Panc1 (cell line): ENCODE measurements around the gene LIMK1. TPM values are rescaled to one million over a fixed set of nuclear protein-coding genes. Genes with fewer than 3 reads are reported as not detected.

Experiments
- ATAC-seq: fragments of 200-7000 bp; cut with Tn5 transposase; 2 replicates; pipeline ENCODE4 v1.9.1; 2020; ENCODE audit warnings: mild to moderate bottlenecking, moderate library complexity
- BruUV-seq: library from RNA; stranded (reverse); fragments of 400-500 nt; replicated peaks from 2 replicates; lab custom pipeline; 2021; lab: Mats Ljungman, UMichigan
- CTCF ChIA-PET: fragments of 300-600 bp; sonication (Branson Sonifier 250); formaldehyde crosslinking; loops from one replicate; lab custom pipeline; 2022; ENCODE audit warnings: antibody characterized with exemption; lab: Charles Lee
- POLR2A ChIA-PET: fragments of 300-600 bp; sonication (Branson Sonifier 250); formaldehyde crosslinking; loops from one replicate; lab custom pipeline; 2022; ENCODE audit warnings: antibody characterized with exemption; lab: Charles Lee
- DNase-seq: peaks from one replicate; pipeline ENCODE4 v3.0.0-alpha.2; 2010; ENCODE audit warnings: low read depth, low spot score
- H3K27ac ChIP-seq: 2 replicates; pipeline ENCODE4 v1.5.1; 2011; ENCODE audit warnings: mild to moderate bottlenecking, low read length, inconsistent platforms
- H3K27me3 ChIP-seq: fragments of 200-500 bp; sonication (Bioruptor generic); 2 replicates; pipeline ENCODE4 v1.6.0; 2014; ENCODE audit warnings: low read length, inconsistent platforms; ENCODE audit not compliant: control insufficient read depth, insufficient read depth
- H3K36me3 ChIP-seq: fragments of 200-500 bp; sonication (Bioruptor generic); 2 replicates; pipeline ENCODE4 v1.5.1; 2014; ENCODE audit warnings: inconsistent platforms, mild to moderate bottlenecking, low read length, moderate library complexity; ENCODE audit not compliant: control insufficient read depth, insufficient read depth
- H3K4me1 ChIP-seq: 2 replicates; pipeline ENCODE4 v1.5.1; 2011; ENCODE audit warnings: inconsistent platforms, mild to moderate bottlenecking, low read length, moderate library complexity; ENCODE audit not compliant: control insufficient read depth, insufficient read depth
- H3K4me3 ChIP-seq, 2 experiments: 2 replicates each; pipeline ENCODE4 v1.5.1; 2011 to 2012; ENCODE audit warnings: low read depth in 2 of 2, low read length in 2 of 2, mild to moderate bottlenecking in 2 of 2, inconsistent platforms in 1 of 2, moderate library complexity in 1 of 2
- H3K9me3 ChIP-seq: fragments of 200-500 bp; sonication (Bioruptor generic); 2 replicates; pipeline ENCODE4 v1.5.1; 2014; ENCODE audit warnings: low read depth, mild to moderate bottlenecking, inconsistent platforms, low read length, moderate library complexity; ENCODE audit not compliant: control insufficient read depth, insufficient read depth
- POLR2AphosphoS5 ChIP-seq: IDR thresholded peaks from 2 replicates; pipeline ENCODE4 v1.6.1; 2012; ENCODE audit warnings: mild to moderate bottlenecking, low read depth, low read length, moderate library complexity
- SIN3A ChIP-seq: IDR thresholded peaks from 2 replicates; pipeline ENCODE4 v1.6.1; 2012; ENCODE audit warnings: low read depth, mild to moderate bottlenecking, low read length, moderate library complexity, borderline replicate concordance; ENCODE audit not compliant: insufficient read depth
- TCF7L2 ChIP-seq: IDR thresholded peaks from 2 replicates; pipeline ENCODE4 v1.6.1; 2011; ENCODE audit warnings: mild to moderate bottlenecking, low read depth, low read length, inconsistent platforms
- in situ Hi-C: cut with HindIII; loops from 2 replicates; pipeline ENCODE4 v1.10.0; 2016; ENCODE audit warnings: low sequenced_read_pairs, low pct_unique_long_range_greater_than_20kb
- intact Hi-C: fragments of 100-400 bp; cut with micrococcal nuclease; formaldehyde crosslinking; loops from one replicate; pipeline ENCODE4 v1.10.0; 2022; ENCODE audit not compliant: unreplicated experiment
- total RNA-seq: library from RNA; stranded (reverse); gene quantifications from one replicate; pipeline ENCODE4 v1.2.1, GENCODE V29; 2021; ENCODE audit not compliant: unreplicated experiment
- TF ChIP-seq, protein P1 (sequence below), 2 experiments: IDR thresholded peaks; 2 replicates each; pipeline ENCODE4 v1.6.1; 2011 to 2012; ENCODE audit warnings: low read depth in 2 of 2, control low read depth in 1 of 2, low read length in 1 of 2, mild to moderate bottlenecking in 1 of 2, moderate library complexity in 1 of 2; ENCODE audit not compliant: insufficient read depth in 1 of 2
- TF ChIP-seq, protein P2 (sequence below): fragments of 450-650 bp; IDR thresholded peaks from 2 replicates; pipeline ENCODE4 v1.5.1; 2017; ENCODE audit warnings: mild to moderate bottlenecking

Gene LIMK1
- total RNA-seq, 1 experiment from 2014 or later = 59.6 TPM

DNA sequence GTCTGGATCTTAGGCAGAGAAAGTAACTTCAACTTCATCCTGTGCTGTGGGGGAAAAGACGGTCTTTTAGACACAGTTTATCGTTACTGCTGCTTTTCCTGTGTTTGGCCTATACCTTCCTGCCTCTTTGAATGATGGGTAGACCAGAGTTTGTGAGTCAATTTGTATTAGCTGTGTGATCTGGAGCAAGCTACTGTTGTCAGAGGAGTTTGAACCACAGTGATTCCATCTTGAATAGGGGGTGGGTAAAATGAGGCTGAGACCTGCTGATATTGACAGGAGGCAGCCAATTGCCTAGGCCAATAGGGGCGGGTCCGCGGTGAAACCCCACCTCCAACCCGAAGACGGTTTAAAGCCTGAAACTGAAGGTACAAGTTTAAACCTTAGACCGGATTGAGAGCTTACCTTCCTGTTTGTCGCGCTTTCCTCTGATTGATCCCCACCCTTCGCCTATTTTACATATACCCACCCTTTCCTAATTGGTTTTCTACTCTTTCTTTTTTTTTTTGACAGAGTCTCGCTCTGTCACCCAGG is 54.8 kb downstream of the LIMK1 start:
- Histone ChIP-seq H3K4me1 (no peaks in the 10 kb centered on the region), H3K4me3 (no peak overlapping the region), H3K27me3 (no peaks in the 10 kb centered on the region), H3K36me3 (no peaks in the 10 kb centered on the region), H3K27ac (no peak overlapping the region), H3K9me3 (no peaks in the 10 kb centered on the region)
- no peak for DNase-seq
- in situ Hi-C loops = no loop called here
- no peak for TF ChIP-seq SIN3A
- TF ChIP-seq, protein P1, sequence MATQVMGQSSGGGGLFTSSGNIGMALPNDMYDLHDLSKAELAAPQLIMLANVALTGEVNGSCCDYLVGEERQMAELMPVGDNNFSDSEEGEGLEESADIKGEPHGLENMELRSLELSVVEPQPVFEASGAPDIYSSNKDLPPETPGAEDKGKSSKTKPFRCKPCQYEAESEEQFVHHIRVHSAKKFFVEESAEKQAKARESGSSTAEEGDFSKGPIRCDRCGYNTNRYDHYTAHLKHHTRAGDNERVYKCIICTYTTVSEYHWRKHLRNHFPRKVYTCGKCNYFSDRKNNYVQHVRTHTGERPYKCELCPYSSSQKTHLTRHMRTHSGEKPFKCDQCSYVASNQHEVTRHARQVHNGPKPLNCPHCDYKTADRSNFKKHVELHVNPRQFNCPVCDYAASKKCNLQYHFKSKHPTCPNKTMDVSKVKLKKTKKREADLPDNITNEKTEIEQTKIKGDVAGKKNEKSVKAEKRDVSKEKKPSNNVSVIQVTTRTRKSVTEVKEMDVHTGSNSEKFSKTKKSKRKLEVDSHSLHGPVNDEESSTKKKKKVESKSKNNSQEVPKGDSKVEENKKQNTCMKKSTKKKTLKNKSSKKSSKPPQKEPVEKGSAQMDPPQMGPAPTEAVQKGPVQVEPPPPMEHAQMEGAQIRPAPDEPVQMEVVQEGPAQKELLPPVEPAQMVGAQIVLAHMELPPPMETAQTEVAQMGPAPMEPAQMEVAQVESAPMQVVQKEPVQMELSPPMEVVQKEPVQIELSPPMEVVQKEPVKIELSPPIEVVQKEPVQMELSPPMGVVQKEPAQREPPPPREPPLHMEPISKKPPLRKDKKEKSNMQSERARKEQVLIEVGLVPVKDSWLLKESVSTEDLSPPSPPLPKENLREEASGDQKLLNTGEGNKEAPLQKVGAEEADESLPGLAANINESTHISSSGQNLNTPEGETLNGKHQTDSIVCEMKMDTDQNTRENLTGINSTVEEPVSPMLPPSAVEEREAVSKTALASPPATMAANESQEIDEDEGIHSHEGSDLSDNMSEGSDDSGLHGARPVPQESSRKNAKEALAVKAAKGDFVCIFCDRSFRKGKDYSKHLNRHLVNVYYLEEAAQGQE (IDR thresholded peaks at IDR 0.05; ENCODE audit: insufficient read depth in 1 of 2, low read depth in 2 of 2, low read length in 1 of 2) = no peak
- no peak for TF ChIP-seq TCF7L2
- TF ChIP-seq, protein P2, sequence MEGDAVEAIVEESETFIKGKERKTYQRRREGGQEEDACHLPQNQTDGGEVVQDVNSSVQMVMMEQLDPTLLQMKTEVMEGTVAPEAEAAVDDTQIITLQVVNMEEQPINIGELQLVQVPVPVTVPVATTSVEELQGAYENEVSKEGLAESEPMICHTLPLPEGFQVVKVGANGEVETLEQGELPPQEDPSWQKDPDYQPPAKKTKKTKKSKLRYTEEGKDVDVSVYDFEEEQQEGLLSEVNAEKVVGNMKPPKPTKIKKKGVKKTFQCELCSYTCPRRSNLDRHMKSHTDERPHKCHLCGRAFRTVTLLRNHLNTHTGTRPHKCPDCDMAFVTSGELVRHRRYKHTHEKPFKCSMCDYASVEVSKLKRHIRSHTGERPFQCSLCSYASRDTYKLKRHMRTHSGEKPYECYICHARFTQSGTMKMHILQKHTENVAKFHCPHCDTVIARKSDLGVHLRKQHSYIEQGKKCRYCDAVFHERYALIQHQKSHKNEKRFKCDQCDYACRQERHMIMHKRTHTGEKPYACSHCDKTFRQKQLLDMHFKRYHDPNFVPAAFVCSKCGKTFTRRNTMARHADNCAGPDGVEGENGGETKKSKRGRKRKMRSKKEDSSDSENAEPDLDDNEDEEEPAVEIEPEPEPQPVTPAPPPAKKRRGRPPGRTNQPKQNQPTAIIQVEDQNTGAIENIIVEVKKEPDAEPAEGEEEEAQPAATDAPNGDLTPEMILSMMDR = no peak
- TF ChIP-seq POLR2AphosphoS5 = no peak
- BruUV-seq = no TSS peak
- no peak for ATAC-seq
- intact Hi-C loops = no loop called here
- POLR2A ChIA-PET = no interaction called here
- CTCF ChIA-PET = no interaction called here

DNA sequence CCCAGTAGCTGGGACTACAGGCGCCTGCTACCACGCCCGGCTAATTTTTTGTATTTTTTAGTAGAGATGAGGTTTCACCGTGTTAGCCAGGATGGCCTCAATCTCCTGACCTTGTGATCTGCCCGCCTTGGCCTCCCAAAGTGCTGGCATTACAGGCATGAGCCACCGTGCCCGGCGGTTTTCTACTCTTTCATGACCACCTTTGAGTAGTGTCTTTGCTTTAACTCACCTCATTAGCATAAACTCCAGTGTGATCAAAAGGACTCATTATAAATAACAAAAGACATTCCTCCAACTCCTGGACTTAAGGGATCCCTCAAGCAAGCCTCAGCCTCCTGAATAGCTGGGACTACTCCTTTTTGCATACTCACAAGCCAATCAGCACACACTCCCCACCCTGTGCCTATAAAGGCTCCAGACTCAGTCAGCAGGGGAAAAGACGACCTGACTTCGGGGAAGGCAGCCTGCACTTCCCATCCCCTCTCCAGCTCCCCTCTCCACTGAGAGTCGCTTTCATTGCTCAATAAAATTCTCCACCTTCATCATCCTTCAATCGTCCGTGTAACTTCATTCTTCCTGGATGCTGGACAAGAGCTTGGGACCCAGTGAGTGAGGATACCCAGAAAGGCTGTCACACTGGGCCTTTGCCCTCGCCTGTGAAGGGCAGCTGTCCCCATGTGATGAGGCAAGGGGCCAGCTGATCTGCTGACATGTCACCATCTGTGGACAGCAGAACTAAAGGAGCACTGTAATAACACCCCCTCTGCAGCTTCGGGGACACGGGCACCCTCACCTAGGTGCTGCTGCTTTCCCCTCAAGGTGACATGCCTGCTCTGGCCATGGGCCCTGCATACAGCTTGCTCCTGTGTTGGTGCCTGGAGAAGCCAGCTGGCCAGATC is 55.6 kb downstream of the LIMK1 start:
- ATAC-seq (peak; percentile 30; the same call in 1 of the 2 replicates), DNase-seq (no peak)
- TF ChIP-seq TCF7L2 (no peak), SIN3A (no peak), POLR2AphosphoS5 (no peak)
- TF ChIP-seq, protein P2 = no peak
- TF ChIP-seq, protein P1 (IDR thresholded peaks at IDR 0.05; ENCODE audit: insufficient read depth in 1 of 2, low read depth in 2 of 2, low read length in 1 of 2) = no peak
- intact Hi-C loops = no loop called here
- no peaks in the 10 kb centered on the region for H3K9me3 ChIP-seq
- no peak overlapping the region for H3K27ac ChIP-seq
- H3K4me3 ChIP-seq = no peak overlapping the region
- ChIA-PET CTCF (interaction anchor here (0.5 kb wide), 1 partner anchor 34 kb away, joined by 10 read pairs; no protein-coding TSS in a partner anchor), POLR2A (interaction anchor here (0.6 kb wide), 1 partner anchor 352 kb away, joined by 6 read pairs; no protein-coding TSS in a partner anchor)
- in situ Hi-C loops = no loop called here
- no peaks in the 10 kb centered on the region for H3K27me3 ChIP-seq
- no peaks in the 10 kb centered on the region for H3K4me1 ChIP-seq
- BruUV-seq = no TSS peak
- H3K36me3 ChIP-seq = no peaks in the 10 kb centered on the region
